Left ventricle myocardium superior (tissue), 1 donor: ENCODE data around the gene MADD. TPM values are rescaled to one million over a fixed set of nuclear protein-coding genes. Genes with fewer than 3 reads are reported as not detected.
A peak's percentile ranks its signal among the peaks of the same experiment; 100 is the strongest.
"Not testable (repeated sequence)": the region's sequence is repeated elsewhere in the genome, so short reads cannot be mapped to it uniquely, and the experiment has no call there.

ENCODE experiments used
- ATAC-seq: fragments of 200-7000 bp; cut with Tn5 transposase; one replicate; pipeline ENCODE4 v1.9.1; 2020; ENCODE audit warnings: mild to moderate bottlenecking, moderate library complexity
- DNase-seq: peaks from one replicate; pipeline ENCODE4 v3.0.0-alpha.2; 2020
- intact Hi-C: fragments of 100-400 bp; cut with micrococcal nuclease; formaldehyde crosslinking; loops from one replicate; pipeline ENCODE4 v1.11.0; 2022
- total RNA-seq: library from RNA; stranded (reverse); fragmentation: NEBNext Ultra II Directional; extraction: Animal tissue kit (Norgen Biotek cat#: 25700); gene quantifications from one replicate; pipeline ENCODE4 v1.2.1, GENCODE V29; 2021
- donor health status: DM: no; HTN: yes; CAD: no; lungs with severe emphysema.

MADD gene
- total RNA-seq, 1 donor from 2014 or later, result 46.4 TPM

DNA sequence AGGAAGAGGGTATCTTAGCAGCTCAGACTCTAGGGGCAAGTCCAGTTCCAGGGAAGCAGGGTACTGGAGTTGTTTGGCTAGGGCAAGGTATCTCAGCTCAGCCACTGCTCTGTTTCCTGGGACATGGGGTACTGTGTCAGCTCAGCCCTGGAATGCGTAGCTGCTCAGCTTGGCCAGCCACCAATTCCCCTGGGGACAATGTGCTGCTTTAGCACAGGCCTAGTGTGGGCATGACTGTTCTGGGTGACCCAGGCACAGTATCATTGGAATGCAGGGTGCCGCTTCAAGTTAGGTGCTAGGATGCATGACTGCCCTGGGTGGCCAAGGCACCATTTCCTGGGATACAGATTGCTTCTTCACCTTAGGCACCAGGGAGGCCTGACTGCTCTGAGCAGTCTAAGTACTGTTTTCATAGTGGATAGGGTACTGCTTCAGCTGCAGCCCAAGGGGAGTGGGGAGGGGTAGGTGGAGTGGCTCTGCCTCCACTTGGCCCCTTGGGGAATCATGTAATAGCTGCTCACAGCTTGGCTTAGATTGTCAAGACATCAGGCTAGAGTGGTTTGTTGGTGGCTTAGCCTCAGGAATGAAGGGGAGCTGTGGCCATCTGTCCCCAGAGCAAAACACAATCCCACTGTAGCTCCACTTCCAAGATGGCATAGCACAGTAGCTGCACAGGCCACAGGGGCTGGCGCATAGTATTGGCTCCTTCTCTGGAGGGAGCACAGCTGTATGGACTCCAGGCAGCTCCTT, 36.0 kb downstream of the MADD start:
- peak; percentile 97 for ATAC-seq
- intact Hi-C loops, result no loop called here
- peak; percentile 84 for DNase-seq

DNA sequence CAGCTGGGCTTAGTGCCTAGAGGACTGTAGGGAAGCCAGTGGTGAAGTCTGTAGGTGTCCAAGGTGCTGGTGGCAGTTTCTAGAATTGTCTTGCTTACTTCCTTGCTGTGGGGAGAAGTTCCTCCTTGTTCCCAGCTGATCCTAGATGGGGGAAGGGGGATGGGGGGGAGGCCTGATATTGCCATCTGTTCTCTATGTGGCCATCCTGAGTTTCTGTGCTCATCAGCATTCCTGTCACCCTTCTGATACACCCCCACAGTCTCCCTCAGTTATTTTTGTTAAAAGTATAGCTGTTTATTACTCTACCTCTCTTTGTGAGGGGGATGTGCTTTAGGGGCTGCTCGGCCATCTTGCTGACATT, 36.5 kb downstream of the MADD start:
- intact Hi-C loops, result no loop called here
- no peak for ATAC-seq

DNA sequence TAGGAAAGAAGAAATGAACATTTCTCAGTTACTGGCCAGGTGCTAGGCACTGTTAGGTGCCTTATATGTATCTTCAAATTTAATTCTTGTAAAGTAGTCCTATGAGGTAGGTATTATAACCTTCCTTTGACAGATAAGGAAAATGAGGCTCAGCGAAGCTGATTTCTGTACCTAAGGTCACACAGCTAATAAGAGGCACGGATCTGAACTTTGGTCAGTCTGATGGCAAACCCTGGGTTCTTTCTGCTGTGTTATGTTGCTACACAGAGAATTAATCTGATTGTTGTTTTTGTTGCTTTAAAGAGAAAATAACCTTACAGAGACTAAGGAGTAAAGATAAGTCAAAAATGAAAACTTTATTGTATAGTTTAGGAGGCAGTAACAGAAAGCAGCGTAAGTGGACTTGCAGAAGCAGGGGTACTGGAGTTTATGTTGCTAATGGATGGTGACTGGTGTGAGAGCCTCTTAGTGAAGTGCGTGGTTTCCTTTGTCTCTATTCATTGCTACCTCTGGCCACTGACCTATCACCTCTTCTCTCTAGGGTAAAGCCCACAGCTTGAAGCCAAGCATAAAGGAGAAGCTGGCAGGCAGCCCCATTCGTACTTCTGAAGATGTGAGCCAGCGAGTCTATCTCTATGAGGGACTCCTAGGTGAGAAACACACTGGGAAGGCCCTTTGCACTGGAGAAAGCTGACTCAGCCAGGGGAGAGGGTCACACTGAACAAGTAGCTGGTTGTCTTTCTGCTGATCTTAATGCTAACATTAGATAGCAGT, 38.3 kb downstream of the MADD start:
- intact Hi-C loops, result no loop called here
- DNase-seq (no peak), ATAC-seq (no peak)

More for the DNA sequence above, 36.5 kb downstream of the MADD start:
- DNase-seq, result no peak

DNA sequence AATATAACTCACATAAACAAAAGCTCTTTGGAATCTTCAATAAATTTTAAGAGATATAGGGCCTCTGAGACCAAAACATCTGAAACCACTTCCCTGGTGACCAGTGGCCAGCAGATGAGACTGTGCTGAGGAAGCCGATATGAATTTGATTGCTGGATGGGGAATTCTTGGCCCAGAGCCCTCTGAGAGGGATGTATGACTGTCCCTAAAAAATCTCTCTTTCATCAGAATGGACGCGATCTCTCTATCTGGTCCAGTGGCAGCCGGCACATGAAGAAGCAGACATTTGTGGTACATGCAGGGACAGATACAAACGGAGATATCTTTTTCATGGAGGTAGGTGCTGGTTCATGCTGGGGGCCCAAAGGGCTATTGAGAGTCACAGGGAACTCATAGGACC, 45.1 kb downstream of the MADD start:
- DNase-seq, result no peak
- ATAC-seq, result no peak
- intact Hi-C loops, result no loop called here

DNA sequence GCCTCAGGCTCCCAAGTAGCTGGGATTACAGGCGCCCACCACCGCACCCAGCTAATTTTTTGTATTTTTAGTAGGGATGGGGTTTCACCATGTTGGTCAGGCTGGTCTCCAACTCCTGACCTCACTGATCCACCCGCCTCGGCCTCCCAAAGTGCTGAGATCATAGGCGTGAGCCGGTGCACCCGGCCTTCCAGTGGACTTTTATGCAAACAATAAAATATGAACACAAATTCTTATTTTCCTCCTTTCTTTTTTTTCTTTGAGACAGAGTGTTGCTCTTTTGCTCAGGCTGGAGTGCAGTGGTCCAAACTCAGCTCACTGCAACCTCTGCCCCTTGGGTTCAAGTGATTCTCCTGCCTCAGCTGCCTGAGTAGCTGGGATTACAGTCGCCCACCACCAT, 46.6 kb downstream of the MADD start:
- ATAC-seq, DNase-seq, intact Hi-C loops: not testable (repeated sequence)

DNA sequence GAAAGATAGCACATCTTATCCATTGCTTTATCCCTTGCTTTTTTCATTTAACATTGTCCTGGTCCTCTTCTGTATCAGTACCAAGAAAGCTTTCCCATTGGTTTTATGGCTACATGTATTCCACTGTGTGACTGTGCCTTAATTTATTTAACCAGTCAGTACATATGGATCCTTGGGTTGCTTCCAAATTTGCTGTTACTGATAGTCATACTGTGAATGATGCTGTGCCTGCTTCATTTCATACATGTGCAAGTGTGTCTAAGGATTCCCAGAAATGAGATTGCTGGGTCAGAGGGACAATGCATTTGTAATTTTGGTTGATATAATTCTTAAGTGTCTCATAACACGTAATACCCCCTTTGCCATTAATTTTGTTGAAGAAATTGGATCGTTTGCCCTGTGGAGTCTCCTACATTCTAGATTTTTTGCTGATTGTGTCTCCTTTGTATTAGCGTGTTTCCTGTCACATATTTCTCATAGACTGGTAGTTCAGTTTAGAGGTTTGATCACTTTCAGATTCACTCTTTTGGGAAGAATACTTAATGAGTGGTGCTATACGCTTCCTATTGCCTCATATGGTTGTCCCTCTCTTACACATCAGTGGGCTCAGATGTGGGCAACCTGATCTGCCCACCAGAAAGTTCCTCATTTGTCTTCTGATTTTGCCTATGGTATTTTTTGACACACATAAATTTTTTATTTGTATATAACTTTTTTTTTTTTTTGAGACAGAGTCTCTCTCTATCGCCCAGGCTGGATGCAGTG, 47.3 kb downstream of the MADD start:
- DNase-seq, result no peak
- ATAC-seq, result no peak
- intact Hi-C loops, result no loop called here

DNA sequence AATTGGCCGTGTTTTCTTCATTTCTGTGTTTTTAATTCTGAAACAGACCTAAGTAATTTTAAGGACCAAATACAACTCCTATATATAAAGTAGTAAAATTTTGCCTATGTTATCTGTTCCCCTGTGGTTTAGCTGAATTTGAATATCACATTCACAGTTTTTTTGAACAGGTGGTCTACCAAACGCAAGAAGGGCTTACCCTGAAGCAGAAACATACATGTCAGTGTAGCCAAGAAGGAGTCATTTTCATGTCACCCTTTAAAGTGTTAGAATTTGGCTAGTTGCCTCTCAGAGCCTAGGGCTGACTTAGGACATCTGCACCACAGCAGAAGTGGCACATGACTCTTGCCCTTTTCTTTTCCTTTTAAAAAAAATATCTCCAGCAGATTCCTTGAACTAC, 48.2 kb downstream of the MADD start:
- ATAC-seq (peak; percentile 26), DNase-seq (no peak)
- intact Hi-C loops, result no loop called here

DNA sequence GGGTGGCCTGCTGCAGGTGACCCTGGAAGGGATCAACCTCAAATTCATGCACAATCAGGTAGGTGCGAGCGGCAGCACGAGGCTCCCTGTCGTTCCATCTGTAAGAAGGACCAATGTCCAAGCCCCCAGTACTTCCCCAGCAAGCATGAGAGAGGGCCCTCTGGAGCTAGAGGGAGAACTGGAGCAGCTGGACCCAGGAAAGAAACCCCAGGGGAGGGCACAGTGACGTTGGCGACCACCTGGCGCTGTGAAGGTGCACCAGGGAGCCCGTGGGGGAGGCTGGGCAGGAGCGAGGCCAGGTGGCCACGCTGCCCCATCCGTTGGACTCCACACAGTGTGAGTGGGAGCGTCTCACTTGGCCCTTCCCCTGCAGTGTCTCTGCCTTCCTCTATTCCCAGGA, 54.6 kb downstream of the MADD start:
- ATAC-seq (no peak), DNase-seq (no peak)
- intact Hi-C loops, result no loop called here

DNA sequence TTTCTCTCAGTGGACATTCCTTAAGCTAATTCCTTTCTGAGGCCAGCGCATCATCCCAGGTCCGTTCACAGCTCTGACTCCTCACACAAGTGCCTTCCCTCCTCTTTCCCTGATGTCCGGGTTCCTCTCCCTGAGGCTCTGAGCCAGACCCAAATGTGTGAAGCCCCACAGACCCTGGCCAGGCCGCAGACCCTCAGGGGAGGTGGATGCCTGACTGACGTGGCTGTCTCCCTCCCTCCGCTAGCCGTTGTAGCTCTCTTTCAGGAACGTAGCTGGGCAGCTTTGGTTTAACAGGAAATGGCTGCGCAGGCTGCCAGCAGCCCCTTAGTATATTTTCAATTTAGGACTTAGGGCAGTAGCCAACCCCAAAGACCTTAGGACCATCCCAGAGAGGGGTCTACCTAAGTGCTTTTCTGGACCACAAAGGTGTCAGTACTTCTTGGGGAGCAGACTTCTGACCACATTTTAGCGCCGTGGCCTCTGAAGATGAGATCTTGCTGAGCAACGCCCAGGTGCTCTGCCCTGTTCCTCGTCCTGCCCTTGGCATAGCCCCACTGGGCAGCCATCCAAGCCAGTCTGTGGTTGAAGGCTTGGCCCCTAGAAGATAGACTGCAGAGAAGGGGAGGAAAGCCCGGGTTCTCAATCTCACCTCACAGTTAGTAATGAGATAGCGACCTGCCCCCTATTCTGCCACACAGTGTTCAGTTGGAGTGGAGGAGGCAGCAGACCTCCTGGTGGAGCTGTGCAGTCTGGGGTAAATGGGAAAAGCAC, 55.5 kb downstream of the MADD start:
- peak; percentile 79 for DNase-seq
- peak; percentile 5 for ATAC-seq
- intact Hi-C loops, result no loop called here

DNA sequence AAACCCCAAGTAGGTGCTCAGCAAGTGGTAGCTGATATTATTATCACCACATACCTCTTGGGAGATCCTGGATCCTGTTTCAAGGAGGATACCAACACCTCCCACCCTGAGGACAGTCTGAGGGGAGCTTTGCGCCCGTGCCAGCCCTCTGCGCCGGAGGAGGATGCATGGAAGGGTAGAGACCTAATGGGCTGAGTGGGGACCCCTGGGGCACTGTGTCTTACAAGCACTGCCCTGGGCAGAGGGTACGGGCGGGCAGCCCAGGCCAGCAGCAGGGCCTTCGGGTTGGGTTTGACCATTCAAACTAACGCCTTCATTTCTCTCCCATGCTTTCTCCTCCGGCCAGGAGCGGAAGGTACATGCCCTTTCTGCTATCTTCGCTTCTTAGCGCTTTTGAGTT, 56.3 kb downstream of the MADD start:
- peak; percentile 0 for ATAC-seq

DNA sequence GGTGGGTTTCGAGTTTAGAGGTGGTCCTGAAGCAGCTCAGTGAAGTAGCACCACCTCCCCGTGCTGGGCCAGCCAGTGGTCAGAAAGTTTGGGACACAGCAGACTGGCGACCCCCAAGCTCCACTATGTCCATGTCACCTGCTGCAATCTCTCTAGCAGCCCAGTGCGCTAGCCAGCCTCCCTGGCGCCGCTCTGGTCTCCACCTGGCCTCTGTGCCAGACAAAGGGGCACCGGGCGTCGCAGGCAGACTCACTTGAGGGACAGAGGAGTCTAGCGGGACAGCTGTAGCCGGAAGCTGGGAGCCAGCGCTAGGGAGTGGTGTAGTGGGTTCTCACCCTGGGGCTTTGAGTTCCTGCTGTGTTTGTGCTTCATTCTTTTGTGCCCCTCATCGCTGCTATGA, 57.1 kb downstream of the MADD start:
- ATAC-seq (peak; percentile 14), DNase-seq (peak; percentile 55)
- intact Hi-C loops, result no loop called here

More for the DNA sequence above, 56.3 kb downstream of the MADD start:
- intact Hi-C loops, result no loop called here
- DNase-seq, result no peak

DNA sequence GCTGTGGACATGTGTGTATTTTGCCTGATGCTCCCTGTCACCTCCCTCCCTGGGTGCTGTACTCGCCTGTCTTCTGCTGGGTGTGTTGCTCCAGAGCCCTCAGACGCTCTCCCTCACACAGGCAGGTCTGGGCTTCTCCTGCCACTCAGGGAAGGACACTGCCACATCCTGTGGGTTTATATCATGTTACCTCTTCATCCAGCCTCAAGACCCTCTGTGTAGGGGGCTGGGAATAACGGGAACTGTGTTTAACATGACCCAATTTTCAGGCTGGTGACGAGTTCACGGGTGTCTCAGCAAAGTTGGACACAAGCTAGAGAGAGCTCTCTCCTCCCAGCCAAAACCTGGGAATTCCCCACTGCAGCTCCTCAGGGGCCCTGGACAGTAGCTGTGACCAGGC, 58.0 kb downstream of the MADD start:
- ATAC-seq, result peak; percentile 2
- intact Hi-C loops, result no loop called here

DNA sequence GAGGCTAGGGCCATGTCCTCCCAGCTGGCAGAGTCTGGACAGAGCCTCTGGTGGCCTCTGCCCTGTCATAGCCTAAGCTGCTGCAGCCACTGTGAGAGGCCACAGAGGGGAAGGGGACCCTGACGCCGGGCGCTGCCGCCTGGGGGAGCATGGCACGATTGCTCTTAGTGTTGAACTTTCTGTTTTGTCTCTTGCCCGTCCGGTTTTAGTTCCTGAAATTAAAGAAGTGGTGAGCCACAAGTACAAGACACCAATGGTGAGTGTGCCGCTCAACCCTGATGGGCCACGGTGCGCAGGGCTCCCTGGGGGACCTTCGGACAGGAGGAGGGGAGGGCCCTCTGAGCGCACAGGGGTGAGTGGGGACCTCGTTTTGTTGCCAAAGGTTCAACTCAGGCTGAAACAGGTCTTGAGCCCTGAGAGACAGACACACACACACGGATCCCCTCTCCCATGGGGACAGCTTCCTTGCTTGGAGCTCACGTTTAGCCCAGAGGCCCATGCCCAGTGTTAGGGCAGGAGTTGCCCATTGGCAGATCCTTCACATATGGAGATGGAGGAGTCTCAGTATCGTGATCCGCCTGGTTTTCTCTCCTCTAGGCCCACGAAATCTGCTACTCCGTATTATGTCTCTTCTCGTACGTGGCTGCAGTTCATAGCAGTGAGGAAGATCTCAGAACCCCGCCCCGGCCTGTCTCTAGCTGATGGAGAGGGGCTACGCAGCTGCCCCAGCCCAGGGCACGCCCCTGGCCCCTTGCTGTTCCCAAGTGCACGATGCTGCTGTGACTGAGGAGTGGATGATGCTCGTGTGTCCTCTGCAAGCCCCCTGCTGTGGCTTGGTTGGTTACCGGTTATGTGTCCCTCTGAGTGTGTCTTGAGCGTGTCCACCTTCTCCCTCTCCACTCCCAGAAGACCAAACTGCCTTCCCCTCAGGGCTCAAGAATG, 58.8 kb downstream of the MADD start:
- ATAC-seq, result peak; percentile 12
- intact Hi-C loops, result no loop called here
- DNase-seq, result peak; percentile 42

More for the DNA sequence above, 58.0 kb downstream of the MADD start:
- no peak for DNase-seq

DNA sequence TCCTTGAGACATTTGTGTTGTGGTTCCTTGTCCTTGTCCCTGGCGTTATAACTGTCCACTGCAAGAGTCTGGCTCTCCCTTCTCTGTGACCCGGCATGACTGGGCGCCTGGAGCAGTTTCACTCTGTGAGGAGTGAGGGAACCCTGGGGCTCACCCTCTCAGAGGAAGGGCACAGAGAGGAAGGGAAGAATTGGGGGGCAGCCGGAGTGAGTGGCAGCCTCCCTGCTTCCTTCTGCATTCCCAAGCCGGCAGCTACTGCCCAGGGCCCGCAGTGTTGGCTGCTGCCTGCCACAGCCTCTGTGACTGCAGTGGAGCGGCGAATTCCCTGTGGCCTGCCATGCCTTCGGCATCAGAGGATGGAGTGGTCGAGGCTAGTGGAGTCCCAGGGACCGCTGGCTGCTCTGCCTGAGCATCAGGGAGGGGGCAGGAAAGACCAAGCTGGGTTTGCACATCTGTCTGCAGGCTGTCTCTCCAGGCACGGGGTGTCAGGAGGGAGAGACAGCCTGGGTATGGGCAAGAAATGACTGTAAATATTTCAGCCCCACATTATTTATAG, 59.6 kb downstream of the MADD start:
- intact Hi-C loops, result no loop called here
- DNase-seq, result peak; percentile 48
- peak; percentile 1 for ATAC-seq

DNA sequence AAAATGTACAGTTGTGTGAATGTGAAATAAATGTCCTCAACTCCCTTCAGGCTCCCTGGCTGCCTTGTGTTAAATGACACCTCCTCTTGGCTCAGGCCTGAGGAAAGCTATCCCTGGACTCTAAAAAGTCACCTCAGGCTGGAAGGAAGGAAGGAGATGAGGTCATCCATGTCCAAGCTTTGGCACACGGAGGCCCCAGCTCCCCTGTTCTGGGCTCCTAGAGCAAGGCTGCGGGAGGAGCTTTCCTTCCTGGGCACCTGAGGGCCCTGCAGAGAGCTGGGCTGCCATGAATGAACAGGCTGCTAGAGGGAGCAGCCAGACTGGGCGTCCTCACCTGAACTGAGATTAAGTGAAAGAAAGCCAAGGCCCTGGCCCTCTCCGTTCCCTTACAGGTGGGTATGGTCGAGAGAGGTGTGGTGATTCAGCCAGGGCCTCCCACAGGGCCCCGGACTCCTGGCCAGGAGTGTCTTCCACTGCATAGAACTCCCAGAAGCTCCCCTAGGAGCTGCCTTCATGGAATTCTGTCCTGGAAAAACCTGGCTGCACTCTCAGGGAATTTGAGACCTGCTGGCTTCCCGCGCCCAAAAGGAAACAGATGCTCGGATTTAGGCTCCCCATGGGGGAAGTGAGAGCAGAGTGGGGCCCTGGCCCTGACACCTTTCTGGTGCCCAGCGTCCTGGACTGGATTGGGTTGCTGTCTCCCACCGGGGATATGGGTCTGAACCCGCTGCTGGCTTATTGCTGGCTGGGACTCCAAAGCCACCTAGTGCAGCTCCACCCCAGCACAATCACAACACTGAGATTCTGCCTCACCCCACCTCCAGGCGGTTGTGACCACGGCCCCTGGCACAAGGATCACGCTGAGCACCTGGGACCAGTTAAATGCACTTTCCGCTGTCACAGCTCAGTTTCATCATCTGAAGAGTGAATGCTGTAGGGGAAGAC, 60.3 kb downstream of the MADD start:
- peak; percentile 61 for DNase-seq
- intact Hi-C loops, result no loop called here
- peak; percentile 19 for ATAC-seq

DNA sequence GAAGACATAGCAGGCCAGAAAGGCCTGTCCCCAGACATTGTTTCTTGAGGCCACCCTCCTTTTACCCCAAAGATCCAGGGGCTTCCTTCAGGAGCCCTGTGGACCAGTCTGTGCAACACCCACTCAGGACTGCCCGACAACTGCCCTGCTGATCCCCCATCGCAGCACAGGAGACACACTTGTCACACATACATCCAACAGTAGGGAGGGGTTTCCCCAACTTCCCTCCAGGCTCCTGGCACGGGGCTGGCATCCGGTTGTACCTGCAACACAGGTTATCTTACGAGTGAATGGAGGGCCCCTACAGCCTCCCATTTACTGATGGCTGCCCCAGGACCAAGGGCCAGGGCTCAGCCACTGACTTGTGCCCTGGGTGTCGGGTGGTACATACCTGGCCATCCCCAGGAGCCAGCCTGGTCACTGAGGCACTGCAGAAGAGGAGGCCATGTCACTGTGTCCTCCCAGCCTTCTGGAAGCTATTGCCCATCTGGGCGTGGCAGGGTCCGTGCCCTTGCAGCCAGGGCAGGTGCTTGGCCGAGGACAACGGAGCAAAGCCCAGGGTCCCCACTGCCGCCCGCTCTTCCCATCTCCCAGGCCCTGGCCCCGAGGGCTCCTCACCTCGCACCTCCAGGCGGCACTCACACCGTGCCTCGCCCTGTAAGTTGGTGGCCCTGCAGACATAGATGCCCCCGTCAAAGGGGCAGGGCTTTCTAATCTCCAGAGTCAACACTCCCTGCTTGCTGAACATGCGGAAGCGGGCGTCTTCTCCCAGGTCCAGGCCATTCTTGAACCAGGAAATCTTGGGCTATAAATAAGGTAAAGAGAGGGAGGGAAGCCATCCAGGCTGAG, 61.7 kb downstream of the MADD start:
- ATAC-seq, result no peak
- peak; percentile 30 for DNase-seq
- intact Hi-C loops, result no loop called here
